HG03196 (cell line): ENCODE measurements around the gene DUS3L.
A peak's percentile ranks its signal among the peaks of the same experiment; 100 is the strongest.

Experiments
- ATAC-seq: cut with Tn5 transposase; IDR thresholded peaks from one replicate; pipeline ENCODE4 v1.9.1; 2021; ENCODE audit not compliant: unreplicated experiment

The DUS3L gene

GRCh38 chr19:5790559-5791520 is at the start of gene DUS3L:
DUS3L (minus strand) TSS chr19:5791163; CDS start chr19:5791141, 22 bp downstream.
- peak; percentile 86 for ATAC-seq

- ATAC-seq: no peak
Observed at GRCh38 chr19:5839065-5840017, 48.4 kb upstream of the DUS3L start, which contains the start of gene FUT6. FUT6 (minus strand) TSS chr19:5839702; CDS start chr19:5832567, 7,135 bp downstream.

DNA sequence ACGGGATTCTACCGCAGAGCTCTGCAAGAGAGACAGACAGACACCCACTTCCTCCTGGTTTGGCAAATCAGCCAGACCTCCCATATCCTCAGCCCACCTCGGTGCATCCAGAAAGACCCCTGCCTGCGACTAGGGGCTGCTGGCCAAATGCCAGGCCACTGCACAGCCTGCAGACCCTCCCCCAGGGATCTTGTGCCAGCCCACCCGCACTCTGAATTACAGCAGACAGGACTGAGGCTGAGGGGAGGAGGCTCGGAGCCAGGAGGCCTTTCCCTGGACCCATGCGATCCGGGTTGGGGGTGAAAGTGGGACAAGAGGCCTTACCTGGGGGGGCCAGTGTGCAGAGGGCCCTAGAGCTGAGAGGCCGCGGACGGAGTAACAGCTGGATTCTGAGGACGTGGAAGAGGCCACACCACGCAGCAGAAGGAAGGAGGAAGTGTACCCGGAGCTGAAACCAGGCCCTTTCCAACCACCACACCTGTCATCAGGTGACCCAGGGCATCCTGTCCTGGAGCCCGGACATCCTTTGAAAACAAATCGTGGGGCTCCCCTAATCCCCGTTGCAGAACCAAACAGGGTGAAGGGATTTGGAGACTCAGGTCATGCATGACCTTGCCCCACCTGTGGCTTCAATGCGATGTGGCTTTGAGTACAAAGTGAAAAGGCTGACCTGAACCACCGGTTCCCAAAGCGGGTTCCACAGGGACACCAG is 47.5 kb upstream of the DUS3L start:
- ATAC-seq: no peak

DNA sequence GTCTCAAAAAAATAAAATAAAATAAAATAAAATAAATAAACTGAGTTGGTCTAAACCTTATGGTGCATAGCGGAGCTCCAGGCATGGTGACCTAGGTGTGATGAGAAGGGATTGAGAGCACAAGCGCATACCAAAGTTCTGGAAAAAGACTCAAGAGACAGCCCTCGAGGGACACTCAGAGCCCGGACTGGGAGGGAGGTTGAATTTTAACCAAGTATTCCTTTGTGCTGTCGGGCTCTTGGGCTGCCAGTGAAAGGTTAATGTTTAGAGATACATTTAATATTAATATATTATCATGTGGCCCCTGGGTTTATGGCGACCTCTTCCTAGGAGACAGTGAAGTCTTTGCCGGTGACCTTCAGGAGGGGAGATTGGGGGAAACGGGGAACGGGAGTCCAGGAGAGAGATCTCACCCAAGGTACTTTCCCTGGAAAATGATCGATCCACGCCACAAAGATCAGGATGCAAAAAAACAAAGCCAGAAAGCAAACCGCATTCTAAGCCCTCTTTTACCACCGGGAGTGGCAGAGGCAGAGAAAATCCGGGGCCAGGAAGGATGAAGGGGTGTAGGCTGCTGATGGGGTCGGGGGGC is 46.9 kb upstream of the DUS3L start:
- ATAC-seq: no peak

DNA sequence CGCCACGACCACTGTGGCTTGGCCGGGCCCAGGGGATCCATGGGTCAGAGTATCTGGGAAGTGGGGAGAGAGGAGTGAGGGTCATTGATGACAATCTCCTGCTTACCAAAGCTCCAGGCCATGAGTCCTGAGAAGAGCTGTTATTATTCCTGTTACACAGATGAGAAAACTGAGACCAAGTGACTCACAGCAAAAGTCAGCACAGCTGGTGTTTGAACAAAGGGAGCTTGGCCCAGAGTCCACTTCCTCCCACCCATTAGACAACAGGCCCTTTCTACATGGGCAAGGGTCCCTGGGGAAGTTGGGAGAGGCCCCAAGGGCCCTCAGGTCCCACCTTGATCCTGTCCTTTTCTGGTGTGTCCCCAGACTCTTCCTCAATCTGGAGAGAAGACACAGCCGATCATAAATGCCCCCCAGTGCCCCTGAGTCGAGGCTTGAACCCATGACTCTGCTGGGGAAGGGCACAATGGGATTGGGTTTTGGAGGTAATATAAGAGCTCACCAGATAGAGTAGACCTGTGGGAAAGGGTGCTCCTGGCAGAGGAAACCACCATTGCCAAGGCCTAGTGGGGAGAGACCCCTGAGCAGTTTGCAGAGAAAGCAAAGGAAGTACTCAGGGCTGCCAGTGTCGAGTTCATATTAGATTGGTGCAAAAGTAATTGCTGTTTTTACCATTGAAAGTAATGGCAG is 41.7 kb upstream of the DUS3L start:
- no peak for ATAC-seq

- no peak for ATAC-seq
Observed at GRCh38 chr19:5832061-5832460, 41.1 kb upstream of the DUS3L start.

DNA sequence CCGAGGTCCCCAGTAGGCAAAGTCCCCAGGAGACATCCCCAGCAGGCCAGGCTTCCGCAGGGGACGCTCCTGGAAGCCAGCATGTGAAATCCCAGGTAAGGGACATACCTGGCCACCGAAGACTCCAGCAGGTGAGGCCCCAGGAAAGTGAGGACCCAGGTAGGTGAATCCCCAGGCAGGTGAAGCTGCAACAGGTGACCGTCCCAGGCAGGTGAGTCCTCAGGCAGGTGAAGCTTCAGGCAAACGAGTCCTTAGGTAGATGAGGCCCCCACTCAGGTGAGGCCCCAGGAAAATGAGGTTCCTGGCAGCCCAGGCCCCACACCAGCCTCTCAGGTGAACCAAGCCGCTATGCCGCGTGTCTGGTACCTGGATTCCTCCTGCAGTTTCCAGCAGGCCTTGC is 40.2 kb upstream of the DUS3L start:
- ATAC-seq: no peak

DNA sequence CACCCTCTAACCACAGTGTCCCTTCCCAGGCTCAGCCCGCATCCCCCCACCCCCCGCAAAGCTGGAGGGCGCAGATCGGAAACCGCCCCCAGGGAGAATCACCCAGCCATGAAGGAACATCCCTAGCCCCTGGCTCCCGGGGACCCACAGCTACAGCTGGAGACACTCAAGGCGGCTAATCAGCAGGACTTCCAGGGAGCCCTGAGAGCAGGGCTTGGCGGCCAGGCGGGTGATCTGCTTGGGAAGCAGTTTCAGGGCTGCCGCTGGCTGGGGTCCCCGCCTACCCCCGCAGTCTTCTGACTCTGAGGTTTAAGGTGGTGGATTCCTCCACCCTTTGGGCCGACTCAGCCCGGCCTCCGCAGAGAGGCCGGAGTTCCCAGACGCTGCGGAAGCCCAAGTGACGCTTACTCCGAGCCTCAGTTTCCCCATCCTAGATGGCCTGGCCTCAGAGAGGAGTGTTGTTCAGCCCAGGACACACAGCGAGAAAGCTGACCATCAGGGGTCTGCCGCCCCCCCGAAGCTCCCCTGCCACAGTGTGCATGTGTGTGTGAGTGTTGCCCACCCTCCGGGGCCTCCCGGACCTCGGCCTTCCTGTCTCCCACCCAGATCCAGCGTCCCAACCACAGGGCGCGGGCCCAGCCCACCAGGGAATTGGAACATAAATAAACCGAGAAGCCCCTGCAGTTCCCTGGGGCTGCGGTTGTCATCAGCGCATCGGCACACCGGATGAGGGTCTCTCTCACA is 38.8 kb upstream of the DUS3L start:
- ATAC-seq: no peak

DNA sequence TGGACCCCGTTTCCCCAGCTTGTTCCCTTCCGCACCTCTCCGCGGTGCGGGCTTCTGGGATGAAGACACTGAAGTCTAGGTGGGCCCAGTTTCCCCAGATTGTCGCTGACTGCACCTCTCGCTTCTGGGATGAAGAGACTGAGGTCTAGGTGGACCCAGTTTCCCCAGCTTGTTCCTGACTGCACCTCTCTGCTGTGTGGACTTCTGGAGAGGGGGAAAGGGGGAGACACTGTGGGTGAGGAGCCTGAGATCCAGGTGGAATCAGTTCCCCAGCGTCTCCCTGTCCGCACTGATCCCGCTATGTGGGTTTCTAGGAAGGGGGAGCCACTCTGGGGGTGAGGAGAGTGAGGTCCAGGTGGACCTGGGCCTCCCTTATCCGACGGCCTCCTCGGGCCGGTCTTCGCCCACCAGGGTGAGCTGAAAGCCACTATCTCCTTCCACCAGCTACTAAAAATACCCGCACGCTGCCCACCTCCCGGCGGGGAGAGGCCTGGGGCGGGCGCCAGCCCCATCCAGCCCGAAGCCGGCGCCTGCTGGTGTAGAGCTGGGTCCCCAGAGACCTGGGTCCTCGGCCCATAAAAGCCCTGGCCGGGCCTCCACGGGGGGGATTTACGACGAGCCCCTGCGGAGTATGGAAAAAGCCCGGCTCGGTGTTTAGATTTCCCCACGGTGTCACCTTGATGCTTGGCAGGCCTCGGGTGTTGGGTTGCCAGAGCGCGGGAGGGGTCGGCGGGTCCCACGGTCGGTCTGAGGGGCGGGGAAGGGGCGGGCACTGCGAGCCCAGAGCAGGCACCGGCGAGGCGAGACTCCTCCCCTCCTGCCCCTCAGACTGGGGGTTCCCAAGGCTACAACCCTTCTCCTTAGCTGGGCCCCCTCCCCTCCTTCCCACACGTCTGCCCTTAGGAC is 38.0 kb upstream of the DUS3L start:
- ATAC-seq: no peak

DNA sequence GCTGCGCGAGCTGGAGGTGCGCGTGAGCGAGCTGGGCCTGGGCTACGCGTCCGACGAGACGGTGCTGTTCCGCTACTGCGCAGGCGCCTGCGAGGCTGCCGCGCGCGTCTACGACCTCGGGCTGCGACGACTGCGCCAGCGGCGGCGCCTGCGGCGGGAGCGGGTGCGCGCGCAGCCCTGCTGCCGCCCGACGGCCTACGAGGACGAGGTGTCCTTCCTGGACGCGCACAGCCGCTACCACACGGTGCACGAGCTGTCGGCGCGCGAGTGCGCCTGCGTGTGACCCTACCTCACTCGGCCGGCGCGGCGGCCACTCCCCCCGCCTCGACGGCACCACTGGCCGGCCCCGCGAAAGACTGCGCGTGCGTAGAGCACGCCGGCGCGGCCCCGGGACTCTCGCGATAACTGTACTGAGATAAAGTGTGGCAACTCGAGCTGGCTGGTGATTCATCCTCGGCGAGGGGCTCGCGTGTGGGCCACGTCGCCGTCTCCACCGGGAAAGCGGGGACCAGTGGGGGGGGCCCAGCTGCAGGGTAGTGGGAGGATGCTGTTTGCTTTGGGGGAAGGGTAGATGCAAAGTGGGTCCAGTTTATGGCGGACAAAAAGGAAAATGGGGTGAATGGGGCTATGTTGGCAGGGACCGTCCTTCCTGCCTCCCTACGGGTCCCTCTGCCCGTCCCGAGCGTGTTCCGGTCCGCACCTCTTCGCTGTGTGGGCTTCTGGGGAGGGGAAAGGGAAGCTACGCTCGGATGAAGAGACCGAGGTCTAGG is 37.1 kb upstream of the DUS3L start:
- peak; percentile 57 for ATAC-seq

DNA sequence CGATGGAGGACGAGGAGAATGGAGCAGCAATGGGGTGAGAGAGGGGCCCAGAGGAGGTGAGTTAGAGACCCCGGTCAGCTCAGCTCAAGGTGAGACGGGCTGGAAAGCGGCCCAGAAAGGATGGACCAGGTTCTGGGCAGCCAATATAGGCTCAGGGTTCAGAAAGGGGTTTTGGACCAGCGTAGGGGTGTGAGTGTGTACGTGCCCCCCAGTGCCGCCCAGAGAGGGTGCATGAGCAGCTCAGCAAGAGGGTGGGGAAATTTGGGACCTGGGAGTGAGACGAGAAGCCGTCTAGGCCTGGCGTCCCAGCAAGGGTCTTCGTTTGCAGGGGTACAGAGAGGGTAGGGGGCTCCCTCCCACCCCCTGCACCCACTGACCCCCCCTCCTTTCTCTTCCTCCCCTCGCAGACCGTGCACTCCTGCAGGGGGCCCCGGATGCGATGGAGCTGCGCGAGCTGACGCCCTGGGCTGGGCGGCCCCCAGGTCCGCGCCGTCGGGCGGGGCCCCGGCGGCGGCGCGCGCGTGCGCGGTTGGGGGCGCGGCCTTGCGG is 36.5 kb upstream of the DUS3L start:
- no peak for ATAC-seq

DNA sequence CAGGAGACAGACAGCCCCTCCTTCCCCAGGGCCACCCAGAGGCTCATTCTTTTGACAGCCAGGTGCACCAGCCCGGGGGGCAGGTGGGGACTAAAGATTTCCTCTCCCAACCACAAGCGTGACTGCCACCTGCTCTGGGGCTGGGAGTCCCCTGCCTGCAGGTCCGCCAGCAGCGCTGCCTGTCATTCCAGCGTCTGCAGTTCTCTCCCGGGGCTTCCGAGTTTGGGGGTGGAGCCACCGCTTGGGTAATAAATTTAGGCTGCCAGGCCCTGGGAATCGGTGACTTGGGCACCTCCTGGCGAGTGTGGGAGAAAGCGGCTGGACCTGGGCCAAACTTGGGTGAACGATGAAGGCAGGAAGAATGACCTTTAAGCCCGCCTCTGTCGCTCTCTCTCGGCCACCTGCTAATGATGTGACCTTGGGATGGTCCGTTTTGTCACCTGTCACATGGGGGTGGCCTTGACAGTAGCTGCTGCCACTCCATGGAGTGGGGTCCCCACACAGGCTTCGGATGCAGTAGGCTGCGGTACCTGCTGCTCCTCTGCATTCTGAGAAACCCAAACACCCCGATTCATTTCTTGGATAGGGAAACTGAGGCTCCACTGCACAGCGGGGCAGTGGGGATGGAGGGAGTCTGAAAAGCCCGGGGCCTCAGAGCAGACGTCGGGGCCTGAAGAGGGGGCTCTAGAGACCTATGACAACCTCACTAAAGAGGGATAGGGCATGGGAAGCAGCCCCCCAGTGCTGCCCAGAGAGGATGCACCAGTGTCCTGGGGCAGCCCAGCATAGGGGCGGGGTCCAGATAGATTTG is 35.8 kb upstream of the DUS3L start:
- no peak for ATAC-seq

- no peak for ATAC-seq
Observed at GRCh38 chr19:5825178-5825577, 34.2 kb upstream of the DUS3L start.

- ATAC-seq: no peak
Observed at GRCh38 chr19:5824751-5825150, 33.8 kb upstream of the DUS3L start.

GRCh38 chr19:5823579-5824281 is 32.8 kb upstream of the DUS3L start:
- ATAC-seq: no peak
